ENCODE data around the gene ZFR. TPM values are rescaled to one million over a fixed set of nuclear protein-coding genes. Genes with fewer than 3 reads are reported as not detected.

Gene ZFR
- 62.6 and 77.4 TPM in 2 replicates for total RNA-seq

GRCh38 chr5:32444431-32445286, at the start of gene ZFR:
Gene ZFR, minus strand, starts transcription at chr5:32444740. Its CDS starts 82 bp downstream, at chr5:32444658.

GRCh38 chr5:32312595-32313332, 131.8 kb downstream of the ZFR start, which contains the start of gene MTMR12:
Gene MTMR12, minus strand, starts transcription at chr5:32312939. Its CDS starts 101 bp downstream, at chr5:32312838.

Other genes starting within 250 kb of the ZFR start
- 7.5 and 14.1 TPM in 2 replicates for gene MTMR12, start 131.8 kb downstream of the ZFR start, total RNA-seq
- gene SUB1, start 140.8 kb upstream of the ZFR start, total RNA-seq: 201 and 256 TPM in 2 replicates

All from epithelial cell of alveolus of lung (primary cell).